HG02943 (cell line): Measurements from ENCODE around the gene CLDN18.

Experiments used
- ATAC-seq: cut with Tn5 transposase; IDR thresholded peaks from one replicate; pipeline ENCODE4 v1.9.1; 2021; ENCODE audit warnings: mild to moderate bottlenecking, low read depth, moderate library complexity; ENCODE audit not compliant: unreplicated experiment

The CLDN18 gene

DNA sequence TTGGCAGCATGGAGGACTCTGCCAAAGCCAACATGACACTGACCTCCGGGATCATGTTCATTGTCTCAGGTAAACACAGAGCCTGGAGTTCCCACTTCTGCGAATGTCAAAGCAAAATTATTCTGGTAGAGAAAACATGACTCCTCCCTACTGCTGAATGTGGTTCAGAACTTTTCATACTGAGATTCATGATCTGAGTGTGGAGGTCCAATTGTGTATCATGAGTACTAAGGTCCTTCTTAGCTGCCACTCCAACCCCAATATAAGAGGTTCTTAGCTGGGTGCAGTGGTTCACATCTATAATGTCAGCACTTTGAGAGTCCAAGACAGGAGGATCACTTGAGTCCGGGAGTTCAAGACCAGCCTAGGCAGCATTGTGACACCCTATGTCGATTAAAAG, 13.8 kb downstream of the CLDN18 start:
- ATAC-seq: no peak

GRCh38 chr3:138025553-138025952, 15.6 kb downstream of the CLDN18 start:
- no peak for ATAC-seq

GRCh38 chr3:138027821-138028220, 17.9 kb downstream of the CLDN18 start:
- ATAC-seq: no peak

- no peak for ATAC-seq
Observed at GRCh38 chr3:138030734-138031280, 20.8 kb downstream of the CLDN18 start.

GRCh38 chr3:138031536-138031935, 21.6 kb downstream of the CLDN18 start:
- no peak for ATAC-seq

GRCh38 chr3:138032567-138032966, 22.6 kb downstream of the CLDN18 start:
- no peak for ATAC-seq

GRCh38 chr3:138033202-138033691, 23.3 kb downstream of the CLDN18 start:
- no peak for ATAC-seq

DNA sequence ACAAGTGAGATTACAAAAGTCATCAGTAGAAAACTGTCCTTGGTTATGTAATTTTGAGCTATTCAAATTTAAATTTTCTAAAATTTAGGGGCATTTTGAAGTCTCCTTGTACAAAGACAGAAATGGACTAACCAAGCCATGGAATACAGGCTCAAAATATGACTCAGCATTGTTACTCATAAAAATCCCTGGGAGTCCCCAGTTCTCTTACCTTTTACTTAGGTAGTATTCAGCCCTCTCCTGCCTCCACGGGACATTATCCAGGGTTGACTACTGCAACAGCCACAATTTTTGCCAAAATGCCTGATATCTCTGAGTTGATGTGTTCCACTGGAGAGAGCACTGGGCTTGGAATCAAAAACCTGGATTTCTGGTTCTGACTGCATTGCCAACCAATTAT, 25.0 kb downstream of the CLDN18 start:
- no peak for ATAC-seq

DNA sequence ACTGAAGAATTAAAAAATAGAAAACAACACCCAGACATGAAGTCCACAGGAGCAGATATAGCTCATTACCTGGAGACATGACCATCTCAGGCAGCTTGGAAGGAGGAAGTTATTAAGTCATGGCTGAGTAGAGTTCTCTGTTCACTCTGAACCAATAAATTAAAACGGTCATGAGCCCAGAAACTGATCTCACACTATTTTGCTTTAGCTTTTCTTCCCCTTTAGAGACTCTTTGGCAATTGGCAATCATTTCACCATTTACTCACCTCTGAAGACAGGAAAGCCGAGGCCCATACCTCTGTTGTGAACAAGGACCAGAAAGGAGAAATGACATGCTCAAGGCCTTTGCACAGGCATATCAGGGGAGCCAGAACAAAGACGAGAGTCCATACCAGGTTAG, 26.6 kb downstream of the CLDN18 start:
- ATAC-seq: no peak

DNA sequence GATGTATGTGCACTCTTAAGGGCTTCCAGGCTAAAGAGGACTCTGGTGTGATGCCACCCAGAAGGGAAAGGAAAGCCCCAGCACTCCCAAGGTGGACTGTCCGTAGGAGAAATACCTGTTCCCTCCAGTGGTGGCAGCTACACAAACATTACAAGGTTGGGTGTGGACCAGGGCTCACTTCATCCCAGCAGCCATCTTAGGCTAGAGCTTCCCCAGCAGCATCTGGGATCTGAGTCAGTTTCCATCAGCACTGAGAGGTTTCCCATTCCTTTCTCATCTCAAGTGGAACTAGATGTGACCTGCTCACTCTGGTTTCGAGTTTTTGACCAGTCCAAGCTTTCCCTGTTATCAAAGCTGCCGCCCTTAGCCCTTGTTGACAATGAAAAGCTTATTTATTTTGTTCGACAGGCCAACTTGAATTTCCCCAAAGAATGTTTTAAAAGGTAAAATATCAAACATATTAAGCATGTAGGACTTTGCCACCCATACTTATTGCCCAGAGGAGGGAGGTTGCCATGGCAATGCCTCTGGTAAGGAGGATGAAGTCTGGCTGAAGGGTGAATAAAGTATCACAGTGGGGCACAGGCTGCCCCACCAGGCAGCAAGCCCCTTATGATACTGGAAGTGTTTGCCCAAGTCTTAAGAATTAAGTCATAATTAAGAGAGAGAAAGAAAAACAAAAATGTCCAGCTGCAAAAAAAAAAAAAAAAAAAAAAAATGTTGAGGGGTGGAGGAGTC, 28.9 kb downstream of the CLDN18 start:
- ATAC-seq: no peak

GRCh38 chr3:138042043-138042442, 32.1 kb downstream of the CLDN18 start:
- no peak for ATAC-seq

DNA sequence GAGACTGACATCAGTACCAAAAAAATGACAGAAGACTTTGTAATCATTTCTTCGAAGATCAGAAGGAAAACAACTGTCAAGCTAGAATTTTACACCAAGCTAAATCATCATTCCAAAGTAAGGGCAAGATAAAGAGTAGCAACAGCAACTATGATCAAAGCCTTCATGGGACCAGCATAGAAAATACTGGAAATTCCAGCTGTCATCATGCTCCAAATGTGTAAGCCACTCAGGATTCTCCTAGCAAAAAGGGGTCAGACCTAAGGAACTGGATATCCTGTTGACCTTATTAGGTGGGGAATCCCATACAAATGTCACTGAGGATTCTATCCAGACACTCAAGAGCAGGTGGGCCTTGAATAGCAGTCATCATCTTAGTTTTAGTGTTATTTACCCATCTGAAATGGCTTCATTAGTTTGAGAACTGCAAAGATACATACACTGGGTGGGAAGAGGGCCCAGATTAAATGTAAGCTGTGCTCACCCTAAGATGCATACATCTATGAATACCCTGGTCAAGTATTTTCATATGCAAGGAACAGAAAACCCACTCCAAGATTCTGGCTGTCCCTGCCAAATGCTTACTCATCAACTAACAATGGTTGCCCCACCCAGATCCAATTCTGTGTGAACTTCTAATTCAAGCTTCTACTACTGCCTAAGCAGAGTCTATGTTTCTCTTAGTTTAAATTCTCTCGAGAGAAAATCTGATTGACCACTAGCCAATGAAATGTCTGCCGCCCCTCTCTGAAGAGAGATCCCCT, 33.5 kb downstream of the CLDN18 start:
- no peak for ATAC-seq

GRCh38 chr3:138046085-138046484, 36.1 kb downstream of the CLDN18 start:
- ATAC-seq: no peak

DNA sequence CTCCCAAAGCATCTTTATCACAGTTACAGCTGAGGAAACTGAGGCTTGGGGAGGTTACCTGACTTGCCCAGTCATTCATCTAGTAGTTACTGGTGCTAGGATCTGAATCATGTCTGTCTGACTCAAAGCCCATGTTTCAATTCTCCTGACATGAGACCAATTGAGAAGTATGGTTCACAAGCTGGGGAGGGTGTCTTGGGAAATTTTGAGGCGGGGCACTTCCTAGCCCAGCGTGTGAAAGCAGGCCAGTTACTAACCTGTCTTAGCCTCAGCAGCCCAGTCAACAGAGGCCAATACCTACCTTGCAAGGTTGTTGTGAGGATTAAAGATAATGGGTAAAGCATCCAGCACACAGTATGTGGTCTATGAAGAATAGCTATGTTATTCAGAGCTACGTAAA, 37.0 kb downstream of the CLDN18 start:
- no peak for ATAC-seq

DNA sequence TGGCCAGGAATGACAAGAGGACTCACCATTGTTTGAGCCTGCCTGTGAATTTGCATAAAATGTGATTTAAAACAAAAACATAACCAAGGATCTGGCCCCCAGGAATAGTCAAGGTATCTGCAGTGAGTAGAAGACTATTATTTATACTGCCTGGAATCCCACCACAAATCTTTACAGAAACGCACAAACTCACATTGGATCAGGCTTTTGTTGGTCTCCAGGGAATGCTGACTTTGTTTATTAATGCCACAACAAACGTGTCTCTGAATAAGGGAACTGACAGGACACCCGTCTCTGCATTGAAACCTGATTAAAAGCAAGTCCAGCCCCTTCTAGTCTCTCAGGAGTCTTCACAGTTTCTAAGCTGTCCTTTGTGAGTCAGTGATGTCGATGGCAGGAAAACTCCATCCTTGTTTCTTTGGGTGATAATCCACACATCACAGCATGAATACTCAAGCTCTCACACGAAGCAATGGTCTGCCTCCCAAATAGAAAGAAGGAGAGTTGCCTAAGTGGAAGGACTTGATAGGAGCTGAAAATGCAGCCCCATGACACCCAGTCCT, 37.7 kb downstream of the CLDN18 start:
- no peak for ATAC-seq

GRCh38 chr3:138049157-138049919, 39.4 kb downstream of the CLDN18 start:
- ATAC-seq: no peak

DNA sequence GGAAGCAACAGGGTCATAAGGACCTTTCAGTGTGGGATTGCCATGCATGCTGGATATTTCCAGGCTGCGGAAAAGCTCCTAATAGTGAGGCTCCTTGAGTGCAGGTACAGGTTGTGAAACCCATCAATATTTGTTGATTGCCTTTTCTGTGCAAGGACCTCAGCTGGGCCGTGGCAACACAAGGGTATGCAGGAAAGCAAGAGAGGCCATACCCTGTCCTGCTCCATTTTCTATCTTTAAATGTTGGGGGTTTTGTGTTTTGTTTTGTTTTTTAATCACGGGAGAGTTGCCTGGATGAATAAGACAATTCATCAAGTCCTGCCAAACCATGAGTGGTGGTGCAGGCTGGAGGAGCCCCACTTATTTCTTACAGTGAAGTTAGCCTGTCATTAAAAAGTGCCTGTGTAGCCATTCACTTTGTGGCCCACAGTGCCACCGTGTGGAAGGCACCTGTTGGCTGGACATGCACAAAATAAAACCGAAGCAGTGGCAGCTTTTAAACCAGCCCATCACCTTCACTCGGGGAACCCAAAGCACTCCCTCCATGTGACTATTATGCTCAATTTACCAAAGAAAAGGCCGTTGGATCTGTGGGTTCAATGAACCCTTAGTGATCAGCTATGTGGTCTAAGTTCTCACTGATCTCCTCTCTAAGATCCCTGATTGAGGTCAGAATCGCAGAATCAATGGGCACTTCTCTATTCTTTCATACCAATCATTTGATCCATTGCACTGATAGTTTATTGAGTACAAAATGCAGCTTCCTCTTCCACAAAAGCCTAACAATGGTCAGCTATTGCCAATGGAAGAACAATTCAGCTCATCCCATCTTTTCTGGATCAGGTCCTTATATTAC, 42.2 kb downstream of the CLDN18 start:
- peak; percentile 74 for ATAC-seq

DNA sequence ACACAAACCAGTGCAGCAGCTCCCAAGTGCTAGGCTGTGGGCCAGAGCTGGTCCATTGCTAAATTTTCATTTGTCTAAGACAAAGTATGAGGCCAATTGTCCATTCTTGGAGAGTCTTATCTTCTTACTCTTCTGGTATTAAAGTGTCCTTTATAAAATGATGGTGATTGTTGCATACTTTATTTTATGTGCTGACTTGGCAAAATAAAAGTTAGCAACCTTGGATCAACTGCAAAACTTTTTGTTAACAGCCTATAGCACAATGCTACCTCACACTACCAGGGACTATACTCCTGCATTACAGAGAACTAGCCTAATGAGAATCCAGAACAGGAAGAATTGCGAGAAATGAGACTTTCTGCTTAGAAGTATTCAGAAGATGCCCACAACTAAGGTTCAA, 44.1 kb downstream of the CLDN18 start:
- no peak for ATAC-seq

- no peak for ATAC-seq
Observed at GRCh38 chr3:138057384-138057783, 47.4 kb downstream of the CLDN18 start.

GRCh38 chr3:138059261-138059660, 49.3 kb downstream of the CLDN18 start:
- no peak for ATAC-seq
